Measurements from ENCODE around the gene DRAXIN.

Gene DRAXIN

DNA sequence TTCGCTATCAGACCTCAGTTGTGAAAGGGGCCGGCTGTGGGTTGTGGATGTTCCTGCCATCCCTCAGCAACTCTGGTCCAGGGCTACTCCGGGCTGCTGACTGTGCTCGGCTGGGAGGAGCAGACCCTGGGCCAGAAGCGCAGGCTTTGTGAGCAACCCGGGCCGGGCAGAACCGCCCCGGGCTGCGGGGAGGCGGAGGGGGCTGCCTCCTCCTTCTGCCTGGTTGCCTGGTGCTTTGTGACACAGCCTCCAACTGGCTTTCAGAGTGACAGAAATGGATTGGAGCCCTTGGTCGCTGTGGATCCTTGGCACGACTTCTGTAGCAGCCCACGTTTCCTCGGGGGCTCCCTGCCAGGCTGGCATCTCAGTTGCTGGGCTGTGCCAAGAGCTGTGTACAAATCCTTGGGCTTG is 10.0 kb downstream of the DRAXIN start:
- TF ChIP-seq, protein P1, sequence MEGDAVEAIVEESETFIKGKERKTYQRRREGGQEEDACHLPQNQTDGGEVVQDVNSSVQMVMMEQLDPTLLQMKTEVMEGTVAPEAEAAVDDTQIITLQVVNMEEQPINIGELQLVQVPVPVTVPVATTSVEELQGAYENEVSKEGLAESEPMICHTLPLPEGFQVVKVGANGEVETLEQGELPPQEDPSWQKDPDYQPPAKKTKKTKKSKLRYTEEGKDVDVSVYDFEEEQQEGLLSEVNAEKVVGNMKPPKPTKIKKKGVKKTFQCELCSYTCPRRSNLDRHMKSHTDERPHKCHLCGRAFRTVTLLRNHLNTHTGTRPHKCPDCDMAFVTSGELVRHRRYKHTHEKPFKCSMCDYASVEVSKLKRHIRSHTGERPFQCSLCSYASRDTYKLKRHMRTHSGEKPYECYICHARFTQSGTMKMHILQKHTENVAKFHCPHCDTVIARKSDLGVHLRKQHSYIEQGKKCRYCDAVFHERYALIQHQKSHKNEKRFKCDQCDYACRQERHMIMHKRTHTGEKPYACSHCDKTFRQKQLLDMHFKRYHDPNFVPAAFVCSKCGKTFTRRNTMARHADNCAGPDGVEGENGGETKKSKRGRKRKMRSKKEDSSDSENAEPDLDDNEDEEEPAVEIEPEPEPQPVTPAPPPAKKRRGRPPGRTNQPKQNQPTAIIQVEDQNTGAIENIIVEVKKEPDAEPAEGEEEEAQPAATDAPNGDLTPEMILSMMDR (IDR thresholded peaks at IDR 0.05; ENCODE audit: borderline replicate concordance, control extremely low read depth, extremely low read depth, insufficient read depth, missing control alignments), result no peak
- in situ Hi-C loops (cut with MboI; ENCODE audit: low sequenced_read_pairs, unreplicated experiment), result no loop called here

DNA sequence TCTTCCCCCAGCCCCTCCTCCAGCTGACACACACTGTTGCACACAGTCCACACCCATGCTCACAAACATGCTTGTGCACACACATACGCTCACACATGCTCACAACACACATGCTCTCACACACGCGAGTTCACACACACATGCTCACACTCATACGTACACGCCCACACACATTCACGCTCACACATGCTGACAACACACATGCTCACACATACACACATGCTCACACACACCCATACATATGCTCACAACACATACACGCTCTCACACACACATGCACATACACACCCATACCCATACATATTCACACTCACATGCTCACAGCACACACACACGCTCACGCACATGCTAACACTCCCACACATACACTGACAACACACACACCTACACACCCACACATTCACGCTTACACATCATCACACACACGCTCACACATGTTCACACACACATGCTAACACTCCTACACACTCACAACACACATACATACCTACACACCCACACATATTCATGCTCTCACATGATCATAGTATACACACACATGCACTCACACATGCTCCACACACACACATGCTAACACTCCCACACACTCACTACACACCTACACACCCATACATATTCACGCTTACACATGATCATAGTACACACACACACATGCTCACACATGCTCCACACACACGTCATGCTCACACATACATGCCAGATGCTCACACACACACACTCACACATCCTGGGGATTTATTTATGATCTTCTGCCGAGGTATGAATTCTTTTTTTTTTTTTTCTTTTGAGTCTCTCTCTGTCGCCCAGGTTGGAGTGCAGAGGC is 10.7 kb downstream of the DRAXIN start:
- in situ Hi-C loops (cut with MboI; ENCODE audit: low sequenced_read_pairs, unreplicated experiment), result no loop called here
- TF ChIP-seq, protein P1 (IDR thresholded peaks at IDR 0.05; ENCODE audit: borderline replicate concordance, control extremely low read depth, extremely low read depth, insufficient read depth, missing control alignments), result no peak
- no peak for DNase-seq (ENCODE audit: low spot score)

More for the DNA sequence above, 10.0 kb downstream of the DRAXIN start:
- no peak for DNase-seq (ENCODE audit: low spot score)

DNA sequence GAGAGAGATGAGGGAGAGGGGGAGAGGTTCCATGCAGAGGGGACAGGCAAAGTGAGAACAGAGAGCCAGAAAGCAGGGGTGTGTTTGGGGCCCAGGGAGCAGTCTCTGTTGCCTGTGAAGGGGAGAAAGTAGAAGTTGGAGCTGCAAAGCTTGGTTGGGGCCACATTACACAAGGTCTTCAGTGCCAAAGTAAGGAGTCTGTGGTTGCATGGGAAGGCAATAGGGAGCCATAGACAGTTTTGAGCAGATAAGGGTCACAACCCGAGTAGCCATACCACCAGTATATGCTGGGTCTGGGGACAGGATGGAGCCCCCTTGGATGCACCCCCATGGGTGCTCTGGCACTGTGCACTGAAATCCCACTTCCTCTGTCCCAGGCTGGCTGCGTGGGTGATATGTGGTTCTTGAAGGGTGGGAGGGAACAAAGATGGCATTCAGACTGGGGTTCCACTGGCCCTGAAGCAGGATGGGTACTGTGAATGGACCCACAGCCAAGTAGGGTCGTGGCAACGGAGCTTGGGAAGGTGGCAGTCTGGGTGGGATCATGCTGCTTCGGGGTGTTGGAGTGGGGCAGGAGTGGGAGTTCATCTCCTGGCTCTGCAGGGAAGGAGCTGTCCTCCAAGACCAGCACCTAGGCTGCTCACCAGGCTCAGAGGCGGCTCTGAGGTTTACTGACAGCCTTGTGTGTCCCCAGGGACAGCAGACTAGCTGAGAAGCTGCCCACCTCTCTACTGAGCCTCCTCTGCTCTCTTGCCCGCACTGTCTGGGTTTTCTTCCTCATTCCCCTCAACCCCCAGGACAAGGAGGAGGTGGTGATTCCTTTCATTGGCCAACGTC is 12.1 kb downstream of the DRAXIN start:
- no peak for DNase-seq (ENCODE audit: low spot score)
- in situ Hi-C loops (cut with MboI; ENCODE audit: low sequenced_read_pairs, unreplicated experiment), result no loop called here
- TF ChIP-seq, protein P1 (IDR thresholded peaks at IDR 0.05; ENCODE audit: borderline replicate concordance, control extremely low read depth, extremely low read depth, insufficient read depth, missing control alignments), result no peak

DNA sequence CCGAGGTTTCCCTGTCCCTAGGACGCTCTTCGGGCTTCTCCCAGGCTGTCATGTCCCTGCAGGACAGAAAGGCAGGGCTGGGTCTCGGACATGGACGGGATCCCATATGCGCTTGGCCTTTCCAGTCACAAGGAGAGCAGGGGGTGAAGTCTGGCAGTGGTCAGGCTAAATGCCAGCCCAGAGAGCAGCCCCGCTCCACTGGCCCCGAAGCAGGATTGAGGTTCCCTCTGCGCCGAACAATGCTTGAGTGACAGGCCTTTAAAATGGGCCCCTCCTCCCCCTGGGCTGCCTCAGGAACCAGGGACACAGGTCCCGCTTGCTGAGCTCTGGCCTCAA is 12.7 kb downstream of the DRAXIN start:
- no peak for DNase-seq (ENCODE audit: low spot score)
- TF ChIP-seq, protein P1 (IDR thresholded peaks at IDR 0.05; ENCODE audit: borderline replicate concordance, control extremely low read depth, extremely low read depth, insufficient read depth, missing control alignments), result no peak
- in situ Hi-C loops (cut with MboI; ENCODE audit: low sequenced_read_pairs, unreplicated experiment), result no loop called here

DNA sequence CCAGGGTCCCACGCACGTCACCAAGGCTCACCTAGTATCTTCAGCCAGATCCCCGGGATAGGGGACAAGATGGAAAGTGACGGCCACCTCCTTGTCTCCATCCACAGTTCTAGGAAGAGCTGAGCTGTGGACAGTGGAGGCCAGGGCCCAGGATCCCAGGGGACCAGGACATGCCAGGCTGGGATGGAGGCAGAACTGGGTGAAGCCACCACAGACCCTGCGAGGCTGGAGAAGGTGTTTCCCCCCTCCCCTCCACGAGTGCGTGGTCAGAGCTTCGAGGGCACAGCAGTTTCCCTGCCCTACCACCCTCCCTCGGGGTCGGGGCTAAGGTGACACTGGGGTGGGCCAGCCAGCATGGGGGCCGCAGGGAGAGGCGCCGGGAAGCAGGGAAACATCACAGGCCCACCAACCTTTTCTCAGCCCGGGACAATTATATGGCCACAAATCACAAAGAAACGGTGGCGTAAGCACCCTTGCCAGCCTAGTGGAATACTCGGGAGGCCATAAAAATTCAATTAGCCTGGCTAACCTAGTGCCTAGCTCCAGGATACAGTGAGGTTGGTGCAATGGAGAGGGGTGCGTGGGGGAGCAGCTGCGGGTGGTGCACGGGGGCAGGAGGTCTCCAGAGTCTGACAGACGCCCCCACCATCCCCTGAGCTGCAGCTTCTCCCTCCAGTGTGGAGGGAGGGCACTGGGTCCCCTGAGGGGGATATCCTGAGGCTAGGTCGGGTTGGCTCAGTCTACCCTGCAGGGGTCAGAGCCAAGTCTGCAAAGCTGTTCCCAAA is 13.4 kb downstream of the DRAXIN start:
- no peak for DNase-seq (ENCODE audit: low spot score)
- in situ Hi-C loops (cut with MboI; ENCODE audit: low sequenced_read_pairs, unreplicated experiment), result no loop called here
- TF ChIP-seq, protein P1 (IDR thresholded peaks at IDR 0.05; ENCODE audit: borderline replicate concordance, control extremely low read depth, extremely low read depth, insufficient read depth, missing control alignments), result no peak

DNA sequence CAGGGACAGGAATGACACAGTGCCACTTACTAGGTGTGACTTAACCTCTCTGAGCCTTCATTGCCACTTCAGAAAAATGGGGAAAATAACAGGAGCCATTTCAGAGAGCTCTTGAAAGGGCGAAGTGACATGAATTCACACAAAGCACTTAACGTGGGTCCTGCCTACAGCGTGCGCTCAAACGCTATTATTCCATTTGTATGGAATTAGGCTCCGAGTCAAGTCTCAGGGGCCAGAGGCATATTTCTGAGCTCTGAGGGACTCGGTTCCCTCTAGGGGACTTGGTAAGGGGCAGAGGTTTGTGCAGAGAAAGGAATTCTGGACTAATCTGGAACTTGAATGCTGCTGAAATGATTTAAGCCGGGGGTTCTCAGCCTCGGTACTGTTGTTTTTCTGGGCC is 14.1 kb downstream of the DRAXIN start:
- TF ChIP-seq, protein P1 (IDR thresholded peaks at IDR 0.05; ENCODE audit: borderline replicate concordance, control extremely low read depth, extremely low read depth, insufficient read depth, missing control alignments), result no peak
- in situ Hi-C loops (cut with MboI; ENCODE audit: low sequenced_read_pairs, unreplicated experiment), result no loop called here
- DNase-seq (ENCODE audit: low spot score), result no peak

All from GM13976 (cell line).